ENCODE results near the gene ROM1.
A peak's percentile ranks its signal among the peaks of the same experiment; 100 is the strongest.
"Not testable (repeated sequence)": the region's sequence is repeated elsewhere in the genome, so short reads cannot be mapped to it uniquely, and the experiment has no call there.

The ROM1 gene

DNA sequence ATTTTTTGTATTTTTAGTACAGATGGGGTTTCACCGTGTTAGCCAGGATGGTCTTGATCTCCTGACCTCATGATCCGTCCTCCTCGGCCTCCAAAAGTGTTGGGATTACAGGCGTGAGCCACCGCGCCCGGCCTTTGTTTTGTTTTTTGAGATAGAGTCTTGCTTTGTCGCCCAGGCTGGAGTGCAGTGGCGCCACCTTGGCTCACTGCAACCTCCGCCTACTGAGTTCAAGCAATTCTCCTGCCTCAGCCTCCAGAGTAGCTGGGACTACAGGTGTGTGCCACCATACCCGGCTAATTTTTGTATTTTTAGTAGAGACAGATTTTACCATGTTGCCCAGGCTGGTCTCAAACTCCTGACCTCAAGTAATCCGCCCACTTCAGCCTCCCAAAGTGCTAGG is 37.2 kb downstream of the ROM1 start:
- DNase-seq: not testable (repeated sequence)

DNA sequence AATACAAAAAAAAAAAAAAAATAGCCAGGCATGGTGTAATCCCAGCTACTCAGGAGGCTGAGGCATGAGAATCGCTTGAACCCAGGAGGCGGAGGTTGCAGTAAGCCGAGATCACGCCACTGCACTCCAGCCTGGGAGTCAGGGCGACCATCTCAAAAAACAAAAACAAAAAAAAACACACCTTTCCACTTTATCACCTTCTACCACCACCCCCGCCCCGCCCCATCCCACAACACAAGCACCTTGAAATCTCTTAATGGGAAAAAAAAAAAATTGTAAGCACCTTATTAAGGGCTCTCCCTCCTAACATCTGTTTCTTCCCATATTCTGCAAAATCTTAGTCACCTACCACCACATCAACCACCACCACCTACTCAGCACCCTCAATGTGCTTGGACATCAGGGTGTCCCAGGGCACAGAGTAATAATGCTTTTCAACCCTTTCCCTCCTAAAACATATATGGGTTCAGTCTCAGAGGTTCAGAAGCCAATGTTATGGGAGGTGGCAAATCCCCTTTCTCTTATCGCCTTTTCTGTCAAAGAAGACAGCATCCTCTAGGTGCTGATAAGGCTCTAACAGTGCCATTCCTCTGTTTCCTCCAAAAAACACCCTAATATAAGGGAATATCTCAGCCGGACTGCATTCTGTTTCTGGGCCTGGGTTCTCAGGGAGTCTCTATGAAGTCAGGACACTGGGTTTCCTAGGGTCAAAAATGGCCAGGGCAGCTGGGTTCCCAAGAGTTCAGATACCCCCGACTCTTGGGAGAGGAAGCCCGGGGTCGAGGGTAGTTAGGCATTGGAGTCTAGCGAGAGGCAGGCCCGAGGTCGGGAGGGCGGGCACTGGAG is 39.3 kb downstream of the ROM1 start:
- DNase-seq: peak; percentile 56

DNA sequence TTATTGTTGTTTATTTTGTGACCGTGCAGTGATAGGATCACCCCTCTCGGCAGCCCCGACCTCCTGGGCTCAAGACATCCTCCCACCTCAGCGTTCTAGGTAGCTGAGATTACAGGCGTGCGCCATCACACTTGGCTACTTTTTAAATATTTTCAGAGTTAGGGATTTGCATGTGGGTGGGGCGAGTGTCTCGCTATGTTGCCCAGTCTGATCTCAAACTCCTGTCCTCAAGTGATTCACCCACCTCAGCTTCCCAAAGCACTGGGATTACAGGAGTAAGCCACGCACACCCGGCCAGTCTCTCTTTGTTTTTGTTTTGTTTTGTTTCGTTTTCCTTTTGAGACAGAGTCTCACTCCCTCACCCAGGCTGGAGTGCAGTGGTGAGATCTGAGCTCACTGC is 41.2 kb downstream of the ROM1 start:
- no peak for DNase-seq

DNA sequence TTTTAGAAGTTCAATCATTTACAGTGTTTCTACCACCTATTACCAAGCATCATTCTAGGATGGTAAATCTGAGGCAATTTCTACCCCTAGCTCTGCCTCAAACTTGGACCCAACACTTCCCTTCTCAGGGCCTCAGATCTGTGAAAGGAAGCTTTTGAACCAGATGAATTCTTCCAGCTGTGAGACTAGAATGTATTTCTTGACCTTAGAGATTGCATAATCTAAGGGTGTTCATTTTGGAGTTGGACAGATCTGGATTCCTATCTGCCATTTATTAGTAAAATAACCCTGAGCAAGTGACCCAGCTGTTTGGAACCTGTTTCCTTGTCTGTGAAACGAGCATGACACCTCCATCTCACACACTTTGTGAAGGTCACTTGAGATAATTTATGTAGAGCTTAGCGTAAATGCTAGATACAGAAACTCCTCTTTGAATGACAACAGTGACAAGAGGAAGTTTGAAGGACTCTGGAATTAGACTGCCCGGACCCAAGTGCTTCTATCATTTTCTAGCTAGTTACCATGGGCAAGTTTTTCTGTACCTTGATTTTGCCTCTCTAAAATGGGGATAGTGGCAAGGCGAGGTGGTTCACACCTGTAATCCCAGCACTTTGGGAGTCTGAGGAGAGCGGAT is 43.9 kb downstream of the ROM1 start:
- no peak for DNase-seq

DNA sequence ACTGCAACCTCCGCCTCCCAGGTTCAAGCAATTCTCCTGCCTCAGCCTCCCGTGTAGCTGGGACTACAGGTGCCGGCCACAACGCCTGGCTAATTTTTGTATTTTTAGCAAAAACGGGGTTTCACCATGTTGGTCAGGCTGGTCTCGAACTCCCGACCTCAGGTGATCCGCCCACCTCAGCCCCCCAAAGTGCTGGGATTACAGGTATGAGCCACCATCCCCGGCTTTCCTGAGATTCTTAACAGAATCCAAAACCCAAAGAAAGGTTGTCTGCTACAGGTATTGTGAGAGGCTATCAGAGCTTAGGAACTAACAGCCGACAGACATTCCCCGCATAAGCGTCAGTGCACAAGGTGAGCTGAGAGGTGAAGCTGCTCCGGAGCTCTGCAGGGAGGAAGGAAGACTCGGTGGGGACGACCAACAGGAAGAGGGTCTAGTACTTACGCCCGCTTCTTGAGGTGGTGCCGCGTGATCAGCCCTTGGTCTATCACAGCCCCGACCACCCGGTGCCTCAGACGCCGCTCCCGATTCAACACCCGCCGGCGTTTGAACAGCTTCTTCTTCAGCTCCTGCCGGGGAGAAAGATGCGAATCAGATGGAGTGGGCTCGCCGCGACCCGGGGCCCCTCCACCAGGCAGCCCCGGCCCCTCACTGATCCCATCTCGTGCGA is 51.5 kb downstream of the ROM1 start:
- DNase-seq: peak; percentile 37

Data from T-helper 9 cell (primary cell).